SH-SY5Y (cell line): ENCODE data around the gene SCAPER.

Experiments used
- GATA2 ChIP-seq: IDR thresholded peaks from 2 replicates; pipeline ENCODE4 v1.6.1; 2011; ENCODE audit warnings: mild to moderate bottlenecking, low read depth, low read length
- GATA3 ChIP-seq: IDR thresholded peaks from 2 replicates; pipeline ENCODE4 v1.6.1; 2011; ENCODE audit warnings: low read depth, mild to moderate bottlenecking, low read length, moderate library complexity

- TF ChIP-seq GATA3 (no peak), GATA2 (no peak)
These were observed 48.8 kb upstream of the SCAPER start for GRCh38 chr15:76953913-76954312.
